Adrenal gland (tissue), 12 donors: ENCODE measurements around the gene GPN3. TPM values are rescaled to one million over a fixed set of nuclear protein-coding genes. Genes with fewer than 3 reads are reported as not detected.

Experiments
- DNase-seq, 7 donors: peaks; one replicate each; pipeline ENCODE4 v3.0.0-alpha.2; 2019 to 2020
- H3K27ac ChIP-seq, 5 donors: fragments of 200-600 bp; sonication (generic) in 4 of 5; 1 replicate in 3 of 5; 2 replicates in 2 of 5; pipeline versions ENCODE4 v1.5.1 to v1.8.0; 2016 to 2020; ENCODE audit warnings: mild to moderate bottlenecking in 1 of 5
- H3K27me3 ChIP-seq: fragments of 200-600 bp; 2 replicates; pipeline ENCODE4 v1.8.0; 2021
- H3K36me3 ChIP-seq, 2 donors: fragments of 200-600 bp; replicated peaks in 1 of 2; 1 replicate in 1 of 2; 2 replicates in 1 of 2; pipeline versions ENCODE4 v1.5.1 to v1.8.0; 2018 to 2022
- H3K4me1 ChIP-seq, 2 donors: fragments of 200-600 bp; replicated peaks in 1 of 2; 1 replicate in 1 of 2; 2 replicates in 1 of 2; pipeline versions ENCODE4 v1.5.1 to v1.8.0; 2018 to 2021
- H3K4me3 ChIP-seq, 4 donors: fragments of 200-600 bp; sonication (generic) in 3 of 4; one replicate each; pipeline ENCODE4 v1.5.1; 2016 to 2018
- H3K9me3 ChIP-seq, 3 donors: fragments of 200-600 bp; sonication (generic) in 1 of 3; replicated peaks in 1 of 3; 1 replicate in 2 of 3; 2 replicates in 1 of 3; pipeline versions ENCODE4 v1.5.1 to v1.8.0; 2016 to 2021
- CTCF ChIP-seq, 6 experiments: fragments of 450-650 bp in 4 of 6; fragments of 200-600 bp in 2 of 6; sonication (generic) in 1 of 6; IDR thresholded peaks; 1 replicate in 5 of 6; 2 replicates in 1 of 6; pipeline versions ENCODE4 v1.5.1 to v1.8.0; 2016 to 2021; ENCODE audit warnings: antibody characterized with exemption in 6 of 6, mild to moderate bottlenecking in 2 of 6, moderate library complexity in 1 of 6
- POLR2A ChIP-seq, 2 donors: fragments of 450-650 bp; IDR thresholded peaks; one replicate each; pipeline ENCODE4 v1.6.1; 2017; ENCODE audit warnings: antibody characterized with exemption in 2 of 2, mild to moderate bottlenecking in 2 of 2, moderate library complexity in 1 of 2
- WGBS, 4 donors: extraction: QIAGEN DNeasy Blood & Tissue Kit in 2 of 4; methylation state at CpG; one replicate each; pipeline versions ENCODE4 v1.1.5 to v1.1.7; 2013 to 2017; 5-methylcytosine and 5-hydroxymethylcytosine counted together
- intact Hi-C, 2 donors: fragments of 100-400 bp; cut with DNase I; formaldehyde crosslinking; loops; one replicate each; pipeline versions ENCODE4 v1.14.1 to v1.15.0; 2022 to 2023
- polyA plus RNA-seq, 3 donors: library from polyadenylated mRNA; stranded (reverse); fragments of 200-250 nt in 2 of 3; fragments of 350-450 nt in 1 of 3; fragmentation: Illumina TruSeq in 1 of 3; extraction: RNeasy Lipid Tissue Mini Kit (QIAGEN cat#74804) in 1 of 3; gene quantifications; one replicate each; pipeline ENCODE4 v1.2.3, GENCODE V29; 2013 to 2014
- total RNA-seq, 9 donors: library from RNA; depleted of rRNA in 4 of 9; stranded (reverse); fragments of >200 nt in 4 of 9; fragments of 120-200 nt in 1 of 9; fragmentation: NEBNext Ultra II Directional in 1 of 9; extraction: Animal tissue kit (Norgen Biotek cat#: 25700) in 1 of 9; gene quantifications; one replicate each; pipeline versions ENCODE4 v1.1.0 to v1.2.4, GENCODE V29; 2013 to 2023
- donor health status: healthy with polysubstance abuse.
- donor health status: Bipolar disorder and iron deficiency.
- donor health status: DM: yes; HTN: yes; CAD: no.
- donor health status: DM: no; HTN: no; CAD: no.
- donor health status: DM: no; HTN: no; CAD: no.
- donor health status: DM: yes; HTN: yes; CAD: no.

GPN3 gene
- total and polyA plus RNA-seq, 12 donors, result 9.6 to 30.0 (median 21.6) TPM

- 65 to 75% (median 72%) methylated on average over 6 of the region's 6 CpGs for WGBS, 4 donors
- no peaks in the 10 kb centered on the region for H3K27me3 ChIP-seq
- TF ChIP-seq CTCF (IDR thresholded peaks at IDR 0.05) (no peak), POLR2A (IDR thresholded peaks at IDR 0.05) (no peak)
- H3K36me3 ChIP-seq, result no peaks in the 10 kb centered on the region
- H3K4me3 ChIP-seq, result no peak overlapping the region
- H3K27ac ChIP-seq, result no peak overlapping the region
- H3K4me1 ChIP-seq, result peaks cover 0 to 4% of the 10 kb centered on the region in 2 donors
- no peaks in the 10 kb centered on the region for H3K9me3 ChIP-seq
- intact Hi-C loops, result loop anchor here in 1 of 2 donors (5.0 kb wide), 1 partner anchor 83 kb away; no protein-coding TSS in a partner anchor
- no peak for DNase-seq
Observed at GRCh38 chr12:110513842-110514241, 45.8 kb upstream of the GPN3 start.

GRCh38 chr12:110508071-110508586, 40.1 kb upstream of the GPN3 start:
- no peak for DNase-seq
- Histone ChIP-seq H3K4me1 (peaks cover 0 to 4% of the 10 kb centered on the region in 2 donors), H3K4me3 (no peak overlapping the region), H3K9me3 (no peaks in the 10 kb centered on the region), H3K27ac (no peak overlapping the region), H3K36me3 (no peaks in the 10 kb centered on the region), H3K27me3 (no peaks in the 10 kb centered on the region)
- no peak for TF ChIP-seq POLR2A (IDR thresholded peaks at IDR 0.05)
- TF ChIP-seq CTCF (IDR thresholded peaks at IDR 0.05), result no peak
- intact Hi-C loops, result no loop called here
- 81 to 85% (median 84%) methylated on average over 4 of the region's 4 CpGs for WGBS, 4 donors

- H3K27me3 ChIP-seq, result no peaks in the 10 kb centered on the region
- peaks cover 8 to 15% of the 10 kb centered on the region in 2 donors for H3K4me1 ChIP-seq
- no peak overlapping the region for H3K4me3 ChIP-seq
- intact Hi-C loops, result no loop called here
- 68 to 78% (median 73%) methylated on average over 3 of the region's 3 CpGs for whole genome bisulfite sequencing, 4 donors
- TF ChIP-seq POLR2A (IDR thresholded peaks at IDR 0.05) (no peak), CTCF (IDR thresholded peaks at IDR 0.05) (no peak)
- no peak overlapping the region for H3K27ac ChIP-seq
- no peaks in the 10 kb centered on the region for H3K9me3 ChIP-seq
- DNase-seq, result no peak
- H3K36me3 ChIP-seq, result no peaks in the 10 kb centered on the region
Observed at GRCh38 chr12:110505332-110505731, 37.3 kb upstream of the GPN3 start.

GRCh38 chr12:110503432-110503831, 35.4 kb upstream of the GPN3 start:
- no peak for TF ChIP-seq CTCF (IDR thresholded peaks at IDR 0.05)
- TF ChIP-seq POLR2A (IDR thresholded peaks at IDR 0.05), result no peak
- H3K9me3 ChIP-seq, result no peaks in the 10 kb centered on the region
- H3K27ac ChIP-seq, result no peak overlapping the region
- intact Hi-C loops, result no loop called here
- no peaks in the 10 kb centered on the region for H3K27me3 ChIP-seq
- 58 to 82% (median 71%) methylated on average over 1 of the region's 1 CpG for WGBS, 4 donors
- no peaks in the 10 kb centered on the region for H3K36me3 ChIP-seq
- H3K4me1 ChIP-seq, result peaks cover 8 to 34% of the 10 kb centered on the region in 2 donors
- no peak for DNase-seq
- H3K4me3 ChIP-seq, result no peak overlapping the region
